KBM-7 (cell line): ENCODE results near the gene PRPF40B.
"Not testable (repeated sequence)": the region's sequence is repeated elsewhere in the genome, so short reads cannot be mapped to it uniquely, and the experiment has no call there.

ENCODE experiments used
- DNase-seq: peaks from one replicate; pipeline ENCODE4 v3.0.0-alpha.2; 2015
- in situ Hi-C: fragments of 300-500 bp; cut with MboI; formaldehyde crosslinking; loops from 2 replicates; pipeline ENCODE4 v1.14.3; 2020; ENCODE audit warnings: low sequenced_read_pairs, low pct_unique_long_range_greater_than_20kb, mixed read lengths

Gene PRPF40B

GRCh38 chr12:49605539-49605938, 17.8 kb upstream of the PRPF40B start, which contains the start of gene FAM186B:
FAM186B (minus strand) TSS chr12:49605639; CDS start chr12:49605477, 162 bp downstream.
- in situ Hi-C loops, DNase-seq: not testable (repeated sequence)

- DNase-seq, result no peak
- in situ Hi-C loops, result no loop called here
These were observed 14.1 kb upstream of the PRPF40B start for GRCh38 chr12:49609059-49609874.

- DNase-seq, result no peak
These were observed 13.5 kb upstream of the PRPF40B start for GRCh38 chr12:49609875-49610154.

GRCh38 chr12:49610785-49611184, 12.6 kb upstream of the PRPF40B start:
- in situ Hi-C loops, DNase-seq: not testable (repeated sequence)

More at GRCh38 chr12:49609875-49610154, 13.5 kb upstream of the PRPF40B start:
- in situ Hi-C loops, result no loop called here

GRCh38 chr12:49612210-49612609, 11.2 kb upstream of the PRPF40B start:
- in situ Hi-C loops, result no loop called here
- DNase-seq, result no peak

- in situ Hi-C loops, result no loop called here
- DNase-seq, result no peak
These were observed 7.6 kb upstream of the PRPF40B start for GRCh38 chr12:49615725-49616124.

GRCh38 chr12:49616533-49617219, 6.7 kb upstream of the PRPF40B start:
- in situ Hi-C loops, result no loop called here
- no peak for DNase-seq

- in situ Hi-C loops, result no loop called here
- no peak for DNase-seq
These were observed 4.8 kb upstream of the PRPF40B start for GRCh38 chr12:49618576-49618975.

- no peak for DNase-seq
- in situ Hi-C loops, result no loop called here
These were observed 4.1 kb upstream of the PRPF40B start for GRCh38 chr12:49619286-49619685.

GRCh38 chr12:49621651-49622500, 1.5 kb upstream of the PRPF40B start:
- in situ Hi-C loops, result no loop called here
- no peak for DNase-seq

- DNase-seq, result peak; percentile 90
- in situ Hi-C loops, result no loop called here
These were observed 740 bp upstream of the PRPF40B start for GRCh38 chr12:49622501-49623141.

- in situ Hi-C loops, result no loop called here
- DNase-seq, result peak; percentile 18
These were observed 1.7 kb downstream of the PRPF40B start for GRCh38 chr12:49624921-49625577.

GRCh38 chr12:49626169-49626835, 2.9 kb downstream of the PRPF40B start:
- no peak for DNase-seq
- in situ Hi-C loops, result no loop called here

- in situ Hi-C loops, result no loop called here
- no peak for DNase-seq
These were observed 3.5 kb downstream of the PRPF40B start for GRCh38 chr12:49626836-49627235.

- DNase-seq, result no peak
- in situ Hi-C loops, result no loop called here
These were observed 4.5 kb downstream of the PRPF40B start for GRCh38 chr12:49627752-49628360.

- in situ Hi-C loops, result no loop called here
These were observed 8.1 kb downstream of the PRPF40B start for GRCh38 chr12:49631336-49631907.

GRCh38 chr12:49632401-49632800, 9.0 kb downstream of the PRPF40B start:
- in situ Hi-C loops, result no loop called here
- DNase-seq, result no peak

More at GRCh38 chr12:49631336-49631907, 8.1 kb downstream of the PRPF40B start:
- DNase-seq, result no peak
